HG03066 (cell line): Measurements from ENCODE around the gene UGGT2.
"Not testable (repeated sequence)": the region's sequence is repeated elsewhere in the genome, so short reads cannot be mapped to it uniquely, and the experiment has no call there.

Experiments used
- ATAC-seq: cut with Tn5 transposase; IDR thresholded peaks from one replicate; pipeline ENCODE4 v1.9.1; 2021; ENCODE audit warnings: low read depth; ENCODE audit not compliant: unreplicated experiment

UGGT2 gene

GRCh38 chr13:95972651-95973050, 80.5 kb downstream of the UGGT2 start:
- ATAC-seq = not testable (repeated sequence)

- ATAC-seq = no peak
These were observed 82.3 kb downstream of the UGGT2 start for GRCh38 chr13:95970878-95971277.

- ATAC-seq = no peak
These were observed 84.3 kb downstream of the UGGT2 start for GRCh38 chr13:95968906-95969305.

- ATAC-seq = no peak
These were observed 95.9 kb downstream of the UGGT2 start for GRCh38 chr13:95957331-95957730.

GRCh38 chr13:95956589-95957148, 96.5 kb downstream of the UGGT2 start:
- ATAC-seq = no peak

- ATAC-seq = no peak
These were observed 97.5 kb downstream of the UGGT2 start for GRCh38 chr13:95955719-95956118.

- ATAC-seq = peak; percentile 68
These were observed 97.9 kb downstream of the UGGT2 start for GRCh38 chr13:95955255-95955654.

GRCh38 chr13:95954266-95954665, 98.9 kb downstream of the UGGT2 start:
- ATAC-seq = no peak

- ATAC-seq = no peak
These were observed 103.1 kb downstream of the UGGT2 start for GRCh38 chr13:95950103-95950502.

- no peak for ATAC-seq
These were observed 104.5 kb downstream of the UGGT2 start for GRCh38 chr13:95948656-95949055.

GRCh38 chr13:95937714-95938320, 115.4 kb downstream of the UGGT2 start:
- no peak for ATAC-seq

GRCh38 chr13:95931300-95932025, 121.7 kb downstream of the UGGT2 start:
- no peak for ATAC-seq

- no peak for ATAC-seq
These were observed 123.8 kb downstream of the UGGT2 start for GRCh38 chr13:95929430-95929829.

GRCh38 chr13:95928367-95928906, 124.8 kb downstream of the UGGT2 start:
- ATAC-seq = not testable (repeated sequence)

- no peak for ATAC-seq
These were observed 127.0 kb downstream of the UGGT2 start for GRCh38 chr13:95926231-95926630.

GRCh38 chr13:95924389-95924994, 128.7 kb downstream of the UGGT2 start:
- ATAC-seq = no peak

- ATAC-seq = no peak
These were observed 131.7 kb downstream of the UGGT2 start for GRCh38 chr13:95921485-95921884.

- no peak for ATAC-seq
These were observed 132.7 kb downstream of the UGGT2 start for GRCh38 chr13:95920485-95920884.

GRCh38 chr13:95918860-95919259, 134.3 kb downstream of the UGGT2 start:
- ATAC-seq = no peak

GRCh38 chr13:95914991-95915501, 138.2 kb downstream of the UGGT2 start:
- no peak for ATAC-seq

- no peak for ATAC-seq
These were observed 146.2 kb downstream of the UGGT2 start for GRCh38 chr13:95906999-95907398.
